ENCODE data around the gene SCTR. TPM values are rescaled to one million over a fixed set of nuclear protein-coding genes. Genes with fewer than 3 reads are reported as not detected.

SCTR gene
- total RNA-seq, 4 donors from 2014 or later = 0.81 TPM; not detected in 3

- Histone ChIP-seq H3K4me3 (no peak overlapping the region), H3K36me3 (no peaks in the 10 kb centered on the region), H3K4me1 (peaks cover 0 to 12% (median 0%) of the 10 kb centered on the region in 3 donors), H3K27ac (no peak overlapping the region), H3K9me3 (no peaks in the 10 kb centered on the region), H3K27me3 (peaks cover 30% of the 10 kb centered on the region)
- WGBS, 2 donors (ENCODE audit: low coverage in 1 of 2) = 32 to 36% methylated on average over 4 to 7 of the region's 7 CpGs
- no peak for ATAC-seq
- TF ChIP-seq CTCF (IDR thresholded peaks at IDR 0.05) (peak in 1 of 4 experiments; percentile 47), POLR2AphosphoS5 (IDR thresholded peaks at IDR 0.05) (no peak)
These were observed 6.8 kb downstream of the SCTR start for GRCh38 chr2:119517433-119517832.

GRCh38 chr2:119516121-119516520 lies 8.2 kb downstream of the SCTR start:
- Histone ChIP-seq H3K4me1 (peaks cover 0 to under 1% (median 0%) of the 10 kb centered on the region in 3 donors), H3K27ac (no peak overlapping the region), H3K36me3 (no peaks in the 10 kb centered on the region), H3K9me3 (no peaks in the 10 kb centered on the region), H3K27me3 (peaks cover 21% of the 10 kb centered on the region), H3K4me3 (no peak overlapping the region)
- no peak for TF ChIP-seq POLR2AphosphoS5 (IDR thresholded peaks at IDR 0.05)
- TF ChIP-seq CTCF (IDR thresholded peaks at IDR 0.05) = no peak
- no peak for TF ChIP-seq POLR2A (IDR thresholded peaks at IDR 0.05)
- no peak for TF ChIP-seq EP300 (IDR thresholded peaks at IDR 0.05)
- no peak for ATAC-seq
- 56 to 67% methylated on average over 1 to 2 of the region's 2 CpGs for WGBS, 2 donors (ENCODE audit: low coverage in 1 of 2)

- Histone ChIP-seq H3K36me3 (no peaks in the 10 kb centered on the region), H3K27ac (no peak overlapping the region), H3K27me3 (peaks cover 24% of the 10 kb centered on the region), H3K4me1 (no peaks in the 10 kb centered on the region), H3K4me3 (no peak overlapping the region), H3K9me3 (no peaks in the 10 kb centered on the region)
- WGBS, 2 donors (ENCODE audit: low coverage in 1 of 2) = 18 to 67% methylated on average over 1 of the region's 1 CpG
- TF ChIP-seq POLR2A (IDR thresholded peaks at IDR 0.05) (no peak), EP300 (IDR thresholded peaks at IDR 0.05) (no peak), CTCF (IDR thresholded peaks at IDR 0.05) (no peak), POLR2AphosphoS5 (IDR thresholded peaks at IDR 0.05) (no peak)
- no peak for ATAC-seq
These were observed 10.5 kb downstream of the SCTR start for GRCh38 chr2:119513832-119514231.

GRCh38 chr2:119512946-119513345 lies 11.3 kb downstream of the SCTR start:
- H3K27me3 ChIP-seq = peaks cover 24% of the 10 kb centered on the region
- WGBS, 2 donors (ENCODE audit: low coverage in 1 of 2) = 100% methylated on average over 1 of the region's 1 CpG; no CpG with 5 or more reads in 1 of the 2 donors

More at GRCh38 chr2:119512946-119513345, 11.3 kb downstream of the SCTR start:
- Histone ChIP-seq H3K9me3 (no peaks in the 10 kb centered on the region), H3K36me3 (no peaks in the 10 kb centered on the region), H3K27ac (no peak overlapping the region), H3K4me3 (no peak overlapping the region), H3K4me1 (no peaks in the 10 kb centered on the region)
- TF ChIP-seq POLR2AphosphoS5 (IDR thresholded peaks at IDR 0.05) = no peak
- no peak for TF ChIP-seq CTCF (IDR thresholded peaks at IDR 0.05)
- TF ChIP-seq POLR2A (IDR thresholded peaks at IDR 0.05) = no peak
- TF ChIP-seq EP300 (IDR thresholded peaks at IDR 0.05) = no peak
- no peak for ATAC-seq
